Heart left ventricle (tissue), 16 donors: ENCODE results near the gene NCKAP5L. TPM values are rescaled to one million over a fixed set of nuclear protein-coding genes. Genes with fewer than 3 reads are reported as not detected.

Experiments used
- ATAC-seq, 4 donors: fragments of 200-7000 bp; cut with Tn5 transposase; one replicate each; pipeline ENCODE4 v1.9.1; 2020 to 2022; ENCODE audit warnings: moderate library complexity in 4 of 4, mild to moderate bottlenecking in 3 of 4, moderate number of reproducible peaks in 1 of 4
- DNase-seq, 5 donors: peaks; one replicate each; pipeline ENCODE4 v3.0.0-alpha.2; 2020
- H3K27ac ChIP-seq, 12 donors: fragments of 200-600 bp; sonication (generic) in 4 of 12; one replicate each; pipeline versions ENCODE4 v1.5.0 to v1.8.0; 2016 to 2022; ENCODE audit warnings: mild to moderate bottlenecking in 2 of 12
- H3K27me3 ChIP-seq, 9 donors: fragments of 200-600 bp; sonication (generic) in 2 of 9; one replicate each; pipeline versions ENCODE4 v1.5.1 to v1.8.0; 2016 to 2022; ENCODE audit warnings: mild to moderate bottlenecking in 3 of 9
- H3K36me3 ChIP-seq, 9 donors: fragments of 200-600 bp; sonication (generic) in 2 of 9; one replicate each; pipeline versions ENCODE4 v1.5.0 to v1.8.0; 2018 to 2022; ENCODE audit warnings: mild to moderate bottlenecking in 2 of 9
- H3K4me1 ChIP-seq, 12 donors: fragments of 200-600 bp; sonication (generic) in 4 of 12; one replicate each; pipeline versions ENCODE4 v1.5.0 to v1.8.0; 2016 to 2022; ENCODE audit warnings: mild to moderate bottlenecking in 3 of 12
- H3K4me3 ChIP-seq, 12 donors: fragments of 200-600 bp; sonication (generic) in 4 of 12; one replicate each; pipeline versions ENCODE4 v1.5.0 to v1.8.0; 2017 to 2022; ENCODE audit warnings: mild to moderate bottlenecking in 9 of 12, moderate library complexity in 4 of 12
- H3K9me3 ChIP-seq, 12 donors: fragments of 200-600 bp; sonication (generic) in 4 of 12; one replicate each; pipeline versions ENCODE4 v1.5.0 to v1.8.0; 2016 to 2022; ENCODE audit warnings: mild to moderate bottlenecking in 1 of 12
- POLR2A ChIP-seq, 2 donors: fragments of 450-650 bp; IDR thresholded peaks; one replicate each; pipeline ENCODE4 v1.6.1; 2017; ENCODE audit warnings: antibody characterized with exemption in 2 of 2, mild to moderate bottlenecking in 2 of 2, moderate library complexity in 2 of 2
- WGBS, 4 donors: extraction: QIAGEN DNeasy Blood & Tissue Kit in 2 of 4; methylation state at CpG; one replicate each; pipeline versions ENCODE4 v1.1.5 to v1.1.7; 2013 to 2018; 5-methylcytosine and 5-hydroxymethylcytosine counted together
- intact Hi-C, 10 donors: fragments of 100-400 bp; cut with DNase I; formaldehyde crosslinking; loops; one replicate each; pipeline versions ENCODE4 v1.11.1 to v1.14.2; 2022
- polyA plus RNA-seq, 2 donors: library from polyadenylated mRNA; stranded (reverse); fragments of 200-250 nt; gene quantifications; one replicate each; pipeline ENCODE4 v1.2.3, GENCODE V29; 2013
- total RNA-seq, 9 donors: library from RNA; depleted of rRNA in 2 of 9; stranded (reverse); fragments of >200 nt in 2 of 9; fragmentation: NEBNext Ultra II Directional in 3 of 9; extraction: Animal tissue kit (Norgen Biotek cat#: 25700) in 3 of 9; gene quantifications; one replicate each; pipeline versions ENCODE4 v1.1.0 to v1.2.4, GENCODE V29; 2016 to 2023
- TF ChIP-seq, protein P1 (sequence below), 12 donors: fragments of 200-600 bp; sonication (generic) in 4 of 12; IDR thresholded peaks; one replicate each; pipeline versions ENCODE4 v1.5.0 to v1.8.0; 2018 to 2022; ENCODE audit warnings: antibody characterized with exemption in 12 of 12, mild to moderate bottlenecking in 5 of 12
- donor health status: ischemic (EF 13 %, LVEDD 7.1; RV severe dilation, severe dysfunction).
- donor health status: healthy with polysubstance abuse.
- donor health status: DM: no; HTN: yes; CAD: no.
- donor health status: DM: no; HTN: no; CAD: no.
- donor health status: ischemic (EF 25% LVEDD 6.9; RV normal size, moderate dysfunction).
- donor health status: ischemic (EF 25% LVEDD 5.7; RV mildly dilated, moderate dysfunction).
- donor health status: healthy.
- donor health status: DM: yes; HTN: yes; CAD: no.
- donor health status: ischemic (EF 35%, LVEDD 5.7; RV mildly dilated, moderate dysfunction).
- donor health status: nonischemic (EF 11% LVEDD 7.7; RV severe dilation, severe dysfunction).
- donor health status: DM: yes; HTN: yes; CAD: no.
- donor health status: PGD.
- donor health status: ischemic (EF 29% LVEDD 5.4; RV normal size, mild dysfunction).
- donor health status: nonischemic (EF 23%, LVEDD 6.1; RV moderate dilation, normal function).

Gene NCKAP5L
- total and polyA plus RNA-seq, 11 donors: 14.1 to 35.0 (median 25.0) TPM

DNA sequence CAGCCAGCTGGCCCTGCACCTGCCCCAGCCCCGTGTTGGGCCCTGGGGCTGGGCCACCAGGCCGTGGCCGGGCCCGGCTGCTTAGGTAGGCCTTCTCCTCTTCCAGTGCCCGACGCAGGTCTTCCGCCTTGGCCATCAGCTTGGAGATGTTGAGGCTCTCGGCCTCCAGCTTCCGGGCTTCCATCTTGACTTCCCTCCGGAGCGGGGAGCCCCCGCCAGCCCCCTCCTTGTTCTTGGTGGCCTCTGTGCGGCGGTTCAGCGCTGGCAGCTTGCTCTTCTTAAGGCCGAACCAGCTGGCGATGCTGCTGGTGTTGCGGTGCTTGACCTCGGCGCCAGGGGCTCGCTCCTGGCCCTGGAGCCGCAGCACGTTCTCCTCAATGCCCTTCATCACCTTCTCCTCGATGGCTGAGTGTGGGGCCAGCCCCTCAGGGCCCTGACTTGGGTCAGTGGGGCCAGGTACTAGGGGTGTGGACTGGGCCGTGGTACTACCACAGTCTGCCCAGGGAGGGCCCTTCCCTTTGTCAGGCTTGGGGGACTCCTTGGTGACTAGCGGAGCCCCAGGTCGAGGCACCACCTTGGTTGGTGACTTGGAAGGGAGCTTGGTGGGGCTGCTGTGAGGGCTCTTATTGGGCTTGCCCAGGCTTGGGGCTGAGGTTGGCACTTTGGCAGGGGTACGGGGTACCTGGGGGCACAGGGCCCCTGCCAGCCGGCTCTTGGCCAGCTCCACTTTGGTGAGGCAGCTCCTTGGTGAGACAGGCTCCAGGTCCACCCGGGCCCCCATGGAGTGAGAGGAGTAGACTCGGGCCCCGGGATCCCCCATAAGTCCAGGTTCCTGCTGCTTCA lies 33.2 kb downstream of the NCKAP5L start:
- TF ChIP-seq, protein P1, sequence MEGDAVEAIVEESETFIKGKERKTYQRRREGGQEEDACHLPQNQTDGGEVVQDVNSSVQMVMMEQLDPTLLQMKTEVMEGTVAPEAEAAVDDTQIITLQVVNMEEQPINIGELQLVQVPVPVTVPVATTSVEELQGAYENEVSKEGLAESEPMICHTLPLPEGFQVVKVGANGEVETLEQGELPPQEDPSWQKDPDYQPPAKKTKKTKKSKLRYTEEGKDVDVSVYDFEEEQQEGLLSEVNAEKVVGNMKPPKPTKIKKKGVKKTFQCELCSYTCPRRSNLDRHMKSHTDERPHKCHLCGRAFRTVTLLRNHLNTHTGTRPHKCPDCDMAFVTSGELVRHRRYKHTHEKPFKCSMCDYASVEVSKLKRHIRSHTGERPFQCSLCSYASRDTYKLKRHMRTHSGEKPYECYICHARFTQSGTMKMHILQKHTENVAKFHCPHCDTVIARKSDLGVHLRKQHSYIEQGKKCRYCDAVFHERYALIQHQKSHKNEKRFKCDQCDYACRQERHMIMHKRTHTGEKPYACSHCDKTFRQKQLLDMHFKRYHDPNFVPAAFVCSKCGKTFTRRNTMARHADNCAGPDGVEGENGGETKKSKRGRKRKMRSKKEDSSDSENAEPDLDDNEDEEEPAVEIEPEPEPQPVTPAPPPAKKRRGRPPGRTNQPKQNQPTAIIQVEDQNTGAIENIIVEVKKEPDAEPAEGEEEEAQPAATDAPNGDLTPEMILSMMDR (IDR thresholded peaks at IDR 0.05): no peak
- no peak for TF ChIP-seq POLR2A (IDR thresholded peaks at IDR 0.05)
- Histone ChIP-seq H3K9me3 (no peaks in the 10 kb centered on the region), H3K4me3 (no peak overlapping the region), H3K4me1 (peaks cover 0 to 3% (median 0%) of the 10 kb centered on the region in 12 donors), H3K27me3 (no peaks in the 10 kb centered on the region), H3K36me3 (peaks cover 0 to 93% (median 73%) of the 10 kb centered on the region in 9 donors), H3K27ac (no peak overlapping the region)
- DNase-seq (no peak), ATAC-seq (no peak)
- intact Hi-C loops: loop anchor here in 1 of 10 donors (10.0 kb wide), 1 partner anchor 160 kb away; the partner anchor contains the start of gene AQP2
- 91 to 94% (median 93%) methylated on average over 29 to 32 of the region's 32 CpGs for WGBS, 4 donors

DNA sequence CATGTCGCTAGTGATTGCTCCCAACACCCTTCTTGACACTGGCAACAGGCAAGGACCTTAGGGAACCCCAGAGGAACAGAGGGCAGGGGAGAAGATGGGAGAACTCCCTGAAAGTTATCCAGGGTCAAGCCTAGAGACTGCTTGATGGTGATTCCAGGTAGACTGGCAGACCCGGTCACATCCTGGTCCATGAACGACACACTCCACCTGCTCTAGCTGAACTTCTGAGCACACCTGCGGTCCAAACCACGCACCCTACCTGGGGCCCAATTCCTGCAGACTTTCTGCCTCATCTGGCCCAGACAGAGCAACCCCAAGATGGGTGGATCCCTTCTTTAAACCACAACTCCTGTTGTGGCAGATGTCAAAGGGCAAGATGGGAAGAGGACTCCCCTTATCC lies 34.2 kb downstream of the NCKAP5L start:
- ATAC-seq (no peak), DNase-seq (no peak)
- TF ChIP-seq POLR2A (IDR thresholded peaks at IDR 0.05): no peak
- TF ChIP-seq, protein P1 (IDR thresholded peaks at IDR 0.05): no peak
- 79 to 94% (median 90%) methylated on average over 2 to 5 of the region's 5 CpGs for WGBS, 4 donors
- no peak overlapping the region for H3K4me3 ChIP-seq
- H3K27ac ChIP-seq: no peak overlapping the region
- peaks cover 0 to 93% (median 70%) of the 10 kb centered on the region in 9 donors for H3K36me3 ChIP-seq
- no peaks in the 10 kb centered on the region for H3K27me3 ChIP-seq
- no peaks in the 10 kb centered on the region for H3K9me3 ChIP-seq
- intact Hi-C loops: loop anchor here in 1 of 10 donors (10.0 kb wide), 1 partner anchor 161 kb away; the partner anchor contains the start of gene AQP2
- no peaks in the 10 kb centered on the region for H3K4me1 ChIP-seq

DNA sequence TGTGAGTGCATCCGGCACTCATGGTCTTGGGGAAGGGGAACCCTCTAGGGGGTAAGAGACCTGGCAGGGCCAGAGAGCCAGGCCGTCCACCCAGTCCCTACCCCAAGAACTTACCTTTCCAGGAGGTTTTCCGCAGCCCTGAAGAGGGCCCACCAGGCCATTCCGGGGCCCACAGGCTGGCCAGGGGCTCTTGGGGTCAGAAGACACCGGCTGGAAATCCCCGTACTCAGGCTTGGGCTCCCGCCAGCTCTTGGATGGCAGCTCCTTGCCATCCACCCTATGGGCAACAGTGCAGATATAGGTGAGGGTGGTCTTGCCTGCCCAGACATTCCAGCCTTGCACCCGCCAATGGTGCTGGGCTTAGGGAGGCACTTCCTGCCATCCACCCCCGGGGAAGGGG lies 34.6 kb downstream of the NCKAP5L start:
- ATAC-seq: no peak
- H3K4me1 ChIP-seq: no peaks in the 10 kb centered on the region
- H3K27ac ChIP-seq: no peak overlapping the region
- TF ChIP-seq POLR2A (IDR thresholded peaks at IDR 0.05): no peak
- TF ChIP-seq, protein P1 (IDR thresholded peaks at IDR 0.05): no peak
- H3K36me3 ChIP-seq: peaks cover 0 to 89% (median 66%) of the 10 kb centered on the region in 9 donors
- no peaks in the 10 kb centered on the region for H3K27me3 ChIP-seq
- no peak overlapping the region for H3K4me3 ChIP-seq
- WGBS, 4 donors: 87 to 92% (median 90%) methylated on average over 3 to 9 of the region's 9 CpGs
- H3K9me3 ChIP-seq: no peaks in the 10 kb centered on the region
- no peak for DNase-seq
- intact Hi-C loops: loop anchor here in 1 of 10 donors (10.0 kb wide), 1 partner anchor 161 kb away; the partner anchor contains the start of gene AQP2

DNA sequence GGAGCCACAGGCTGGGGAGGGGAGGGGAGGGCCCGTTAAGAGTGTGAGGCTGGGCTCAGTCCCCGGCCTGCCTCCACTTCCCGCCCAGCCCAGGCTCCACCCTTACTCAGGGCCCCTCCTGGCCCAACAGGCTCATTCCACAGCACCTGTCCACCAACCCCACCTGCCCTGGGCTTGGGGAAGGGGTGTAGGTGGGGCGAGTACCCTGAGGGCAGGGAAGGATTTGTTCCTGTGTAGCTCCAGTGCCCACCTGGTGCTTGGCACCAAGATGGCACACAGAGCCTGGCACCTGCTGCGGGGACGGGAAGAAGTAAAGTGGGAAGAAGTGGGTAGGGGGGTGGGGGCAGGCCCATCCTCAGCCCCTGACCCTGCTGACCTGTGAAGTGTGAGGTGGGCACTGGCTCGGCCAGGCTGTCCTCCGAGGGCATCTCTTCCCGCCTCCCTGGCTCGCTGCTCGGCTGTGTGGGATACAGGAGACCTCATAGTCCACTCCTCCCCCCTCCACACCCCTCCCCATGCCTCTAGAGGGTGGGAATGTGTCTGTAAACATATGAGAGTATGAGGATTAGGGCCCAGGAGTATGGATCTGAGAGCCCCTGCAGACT lies 35.1 kb downstream of the NCKAP5L start:
- Histone ChIP-seq H3K27ac (no peak overlapping the region), H3K27me3 (no peaks in the 10 kb centered on the region), H3K36me3 (peaks cover 0 to 84% (median 61%) of the 10 kb centered on the region in 9 donors), H3K9me3 (peaks cover 0 to 2% (median 0%) of the 10 kb centered on the region in 12 donors), H3K4me3 (no peak overlapping the region), H3K4me1 (no peaks in the 10 kb centered on the region)
- DNase-seq (no peak), ATAC-seq (no peak)
- intact Hi-C loops: loop anchor here in 1 of 10 donors (10.0 kb wide), 1 partner anchor 162 kb away; the partner anchor contains the start of gene AQP2
- 80 to 92% (median 84%) methylated on average over 8 to 11 of the region's 11 CpGs for WGBS, 4 donors
- TF ChIP-seq POLR2A (IDR thresholded peaks at IDR 0.05): no peak
- TF ChIP-seq, protein P1 (IDR thresholded peaks at IDR 0.05): no peak
